HG02840 (cell line): ENCODE results near the gene GSTO2.

Experiments
- ATAC-seq: cut with Tn5 transposase; IDR thresholded peaks from one replicate; pipeline ENCODE4 v1.9.1; 2021; ENCODE audit warnings: mild to moderate bottlenecking, moderate library complexity, moderate number of reproducible peaks; ENCODE audit not compliant: unreplicated experiment, low FRiP score

GSTO2 gene

GRCh38 chr10:104304927-104305326 is 35.9 kb downstream of the GSTO2 start:
- no peak for ATAC-seq

GRCh38 chr10:104306897-104307296 is 37.9 kb downstream of the GSTO2 start:
- ATAC-seq, result no peak

- no peak for ATAC-seq
Observed at GRCh38 chr10:104307576-104308438, 38.8 kb downstream of the GSTO2 start.

- ATAC-seq, result no peak
Observed at GRCh38 chr10:104308439-104308903, 39.5 kb downstream of the GSTO2 start.

GRCh38 chr10:104309980-104310978 is 41.3 kb downstream of the GSTO2 start:
- no peak for ATAC-seq

GRCh38 chr10:104311184-104311720 is 42.3 kb downstream of the GSTO2 start:
- no peak for ATAC-seq

- ATAC-seq, result no peak
Observed at GRCh38 chr10:104314591-104315485, 45.9 kb downstream of the GSTO2 start.

- ATAC-seq, result no peak
Observed at GRCh38 chr10:104315486-104315921, 46.5 kb downstream of the GSTO2 start.

- ATAC-seq, result no peak
Observed at GRCh38 chr10:104316321-104317099, 47.5 kb downstream of the GSTO2 start.

- no peak for ATAC-seq
Observed at GRCh38 chr10:104317269-104317710, 48.3 kb downstream of the GSTO2 start.

- no peak for ATAC-seq
Observed at GRCh38 chr10:104317726-104318299, 48.8 kb downstream of the GSTO2 start.

GRCh38 chr10:104318326-104318725 is 49.3 kb downstream of the GSTO2 start:
- no peak for ATAC-seq

- no peak for ATAC-seq
Observed at GRCh38 chr10:104318810-104319741, 50.1 kb downstream of the GSTO2 start.

GRCh38 chr10:104321226-104321625 is 52.2 kb downstream of the GSTO2 start:
- ATAC-seq, result no peak

GRCh38 chr10:104321725-104322415 is 52.9 kb downstream of the GSTO2 start:
- ATAC-seq, result no peak

- ATAC-seq, result no peak
Observed at GRCh38 chr10:104322416-104322782, 53.4 kb downstream of the GSTO2 start.

- ATAC-seq, result no peak
Observed at GRCh38 chr10:104323085-104323484, 54.1 kb downstream of the GSTO2 start.
